ENCODE results near the gene MAP3K9. TPM values are rescaled to one million over a fixed set of nuclear protein-coding genes. Genes with fewer than 3 reads are reported as not detected.

Gene MAP3K9
- total and polyA plus RNA-seq, 8 donors: 2.1 to 7.6 (median 4.9) TPM

DNA sequence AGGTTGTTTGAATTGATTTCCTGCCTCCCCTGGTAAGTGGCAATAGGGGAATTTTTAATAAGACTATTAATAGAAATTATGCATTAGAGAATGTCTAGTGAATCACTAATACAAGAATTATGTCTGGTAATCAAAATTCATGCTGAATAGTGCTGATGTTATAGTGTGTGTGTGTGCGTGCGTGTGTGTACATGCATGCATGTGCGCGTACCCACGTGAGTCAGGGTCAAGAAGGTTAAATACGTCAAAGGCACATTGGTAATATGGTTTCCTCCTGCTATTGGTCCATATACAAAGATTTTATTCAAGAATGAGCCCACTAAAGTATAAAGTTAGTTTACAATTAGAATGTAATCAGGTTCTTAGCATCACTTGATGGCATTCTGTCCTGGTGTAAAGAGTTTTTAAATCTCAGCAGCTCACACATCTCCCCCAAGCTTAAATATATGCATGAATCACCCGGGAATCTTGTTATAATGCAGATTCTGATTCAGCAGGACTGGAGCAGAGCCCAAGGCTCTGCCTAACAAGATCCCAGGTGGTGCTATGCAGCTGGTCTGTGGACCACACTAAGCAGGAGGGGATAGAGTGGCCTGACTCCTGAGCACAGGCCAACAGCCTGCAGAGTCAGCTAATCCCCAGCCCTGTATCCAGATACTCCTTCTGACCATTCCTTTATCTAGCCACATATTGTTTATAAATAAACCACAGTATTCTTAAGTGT lies 123.7 kb downstream of the MAP3K9 start:
- Histone ChIP-seq H3K4me3 (no peak overlapping the region), H3K4me1 (no peaks in the 10 kb centered on the region), H3K27ac (no peak overlapping the region), H3K27me3 (no peaks in the 10 kb centered on the region), H3K36me3 (no peaks in the 10 kb centered on the region), H3K9me3 (no peaks in the 10 kb centered on the region)
- no peak for DNase-seq
- intact Hi-C loops (cut with DNase I): no loop called here
- no peak for ATAC-seq
- TF ChIP-seq, protein P1, sequence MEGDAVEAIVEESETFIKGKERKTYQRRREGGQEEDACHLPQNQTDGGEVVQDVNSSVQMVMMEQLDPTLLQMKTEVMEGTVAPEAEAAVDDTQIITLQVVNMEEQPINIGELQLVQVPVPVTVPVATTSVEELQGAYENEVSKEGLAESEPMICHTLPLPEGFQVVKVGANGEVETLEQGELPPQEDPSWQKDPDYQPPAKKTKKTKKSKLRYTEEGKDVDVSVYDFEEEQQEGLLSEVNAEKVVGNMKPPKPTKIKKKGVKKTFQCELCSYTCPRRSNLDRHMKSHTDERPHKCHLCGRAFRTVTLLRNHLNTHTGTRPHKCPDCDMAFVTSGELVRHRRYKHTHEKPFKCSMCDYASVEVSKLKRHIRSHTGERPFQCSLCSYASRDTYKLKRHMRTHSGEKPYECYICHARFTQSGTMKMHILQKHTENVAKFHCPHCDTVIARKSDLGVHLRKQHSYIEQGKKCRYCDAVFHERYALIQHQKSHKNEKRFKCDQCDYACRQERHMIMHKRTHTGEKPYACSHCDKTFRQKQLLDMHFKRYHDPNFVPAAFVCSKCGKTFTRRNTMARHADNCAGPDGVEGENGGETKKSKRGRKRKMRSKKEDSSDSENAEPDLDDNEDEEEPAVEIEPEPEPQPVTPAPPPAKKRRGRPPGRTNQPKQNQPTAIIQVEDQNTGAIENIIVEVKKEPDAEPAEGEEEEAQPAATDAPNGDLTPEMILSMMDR (IDR thresholded peaks at IDR 0.05): no peak
- 80 to 86% methylated on average over 7 of the region's 7 CpGs for whole genome bisulfite sequencing, 2 donors
- no peak for FAIRE-seq

DNA sequence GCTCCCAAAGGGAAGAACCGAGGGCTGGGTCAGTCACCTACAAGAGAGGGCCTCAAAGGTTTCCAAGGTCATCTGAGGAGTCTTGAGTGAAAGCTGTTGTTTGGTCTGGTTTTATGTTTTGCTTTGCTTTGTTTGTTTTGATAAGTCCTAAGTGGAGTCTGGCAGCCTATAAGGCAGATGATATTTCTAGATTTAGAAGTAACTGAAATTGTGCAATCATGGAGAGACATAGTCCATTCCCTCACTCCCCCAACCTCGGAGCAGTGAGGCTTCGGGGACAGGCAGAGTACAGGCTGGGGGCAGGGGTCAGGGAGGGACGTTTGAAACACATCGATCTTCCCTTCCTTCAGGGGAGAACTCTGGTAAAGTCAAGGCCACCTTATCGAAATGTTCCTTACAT lies 125.3 kb downstream of the MAP3K9 start:
- Histone ChIP-seq H3K4me1 (no peaks in the 10 kb centered on the region), H3K27ac (no peak overlapping the region), H3K36me3 (no peaks in the 10 kb centered on the region), H3K27me3 (no peaks in the 10 kb centered on the region), H3K9me3 (no peaks in the 10 kb centered on the region), H3K4me3 (no peak overlapping the region)
- TF ChIP-seq, protein P1 (IDR thresholded peaks at IDR 0.05): no peak
- intact Hi-C loops (cut with DNase I): no loop called here
- FAIRE-seq (no peak), ATAC-seq (no peak), DNase-seq (no peak)
- WGBS, 2 donors: 47 to 48% methylated on average over 6 of the region's 6 CpGs

DNA sequence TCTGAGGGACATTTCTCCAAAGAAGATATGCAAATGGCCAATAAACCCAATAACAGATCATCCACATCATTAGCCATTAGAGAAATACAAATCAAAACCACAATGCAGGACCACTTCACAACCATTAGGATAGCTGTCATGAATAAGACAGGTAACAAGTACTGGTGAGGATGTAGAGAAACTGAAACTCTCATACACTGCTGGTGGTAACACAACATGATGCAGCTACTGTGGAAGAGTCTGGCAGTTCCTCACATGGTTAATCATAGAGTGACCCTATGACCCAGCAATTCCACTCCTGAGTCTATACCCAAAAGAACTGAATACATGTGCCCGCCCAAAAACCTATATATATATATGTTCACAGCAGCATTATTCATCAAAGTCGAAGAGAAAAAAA lies 128.6 kb downstream of the MAP3K9 start:
- Histone ChIP-seq H3K27me3 (no peaks in the 10 kb centered on the region), H3K4me3 (no peak overlapping the region), H3K27ac (no peak overlapping the region), H3K9me3 (no peaks in the 10 kb centered on the region), H3K4me1 (no peaks in the 10 kb centered on the region), H3K36me3 (no peaks in the 10 kb centered on the region)
- FAIRE-seq (no peak), DNase-seq (no peak), ATAC-seq (no peak)
- 83 to 90% methylated on average over 2 of the region's 2 CpGs for WGBS, 2 donors
- TF ChIP-seq, protein P1 (IDR thresholded peaks at IDR 0.05): no peak
- intact Hi-C loops (cut with DNase I): no loop called here

DNA sequence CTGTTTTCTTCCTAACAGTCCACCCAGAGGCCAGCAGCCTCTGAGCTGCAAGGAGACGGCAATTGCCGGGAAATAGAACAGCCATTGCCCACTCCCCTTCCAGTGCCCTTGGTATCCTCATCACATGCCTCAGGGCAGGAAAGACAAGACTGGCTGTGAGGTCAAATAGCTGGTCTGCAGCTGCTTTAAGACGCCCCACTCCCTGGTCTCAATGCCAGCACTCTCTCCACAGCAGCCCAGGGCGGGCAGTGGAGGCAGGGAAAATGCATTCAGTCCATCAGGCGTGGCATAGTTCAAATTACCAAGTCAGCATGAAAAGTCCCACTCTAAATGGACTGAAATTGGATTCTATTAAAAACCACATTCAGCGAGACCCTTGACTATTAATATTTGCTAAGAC lies 132.0 kb downstream of the MAP3K9 start:
- Histone ChIP-seq H3K36me3 (no peaks in the 10 kb centered on the region), H3K4me1 (no peaks in the 10 kb centered on the region), H3K9me3 (no peaks in the 10 kb centered on the region), H3K4me3 (no peak overlapping the region), H3K27ac (no peak overlapping the region), H3K27me3 (no peaks in the 10 kb centered on the region)
- ATAC-seq (no peak), DNase-seq (no peak), FAIRE-seq (no peak)
- 79 to 90% methylated on average over 6 of the region's 6 CpGs for WGBS, 2 donors
- TF ChIP-seq, protein P1 (IDR thresholded peaks at IDR 0.05): no peak
- intact Hi-C loops (cut with DNase I): no loop called here

Other genes with a start within 250 kb of the MAP3K9 start
- gene MED6, start 208.9 kb downstream of the MAP3K9 start, total RNA-seq: 10 to 100 TPM; 10.4 to 15.8 (median 12.6) TPM
- gene MED6, start 208.9 kb downstream of the MAP3K9 start, polyA plus RNA-seq: 10 to 100 TPM in 1 of 2 donors, 1 to 10 TPM in 1; 6.4 to 13.8 TPM
- gene TTC9, start 167.6 kb downstream of the MAP3K9 start, total RNA-seq: 1 to 10 TPM in 3 of 6 donors, under 1 TPM in 3; 0.59 to 4.0 (median 1.00) TPM
- under 1 TPM; 0.84 to 0.96 TPM for gene TTC9, start 167.6 kb downstream of the MAP3K9 start, polyA plus RNA-seq
- gene PCNX1, start 97.9 kb upstream of the MAP3K9 start, total RNA-seq: 10 to 100 TPM; 13.3 to 28.7 (median 17.7) TPM
- gene PCNX1, start 97.9 kb upstream of the MAP3K9 start, polyA plus RNA-seq: 1 to 10 TPM; 5.0 to 7.5 TPM

All from pancreas (tissue), 10 donors.